OCI-LY3 (cell line): ENCODE results near the gene EMID1.

Experiments
- CTCF ChIP-seq: fragments of 200-600, 300-600 bp; sonication (generic); IDR thresholded peaks from 2 replicates; pipeline ENCODE4 v1.5.1; 2014; ENCODE audit warnings: antibody characterized with exemption, low read length, low read depth
- EZH2phosphoT487 ChIP-seq: fragments of 200-600 bp; shearing (Covaris generic); IDR thresholded peaks from 2 replicates; pipeline ENCODE4 v1.6.1; 2018; ENCODE audit warnings: antibody characterized with exemption, mixed run types, low read depth

GRCh38 chr22:29300807-29301601 is 95.3 kb downstream of the EMID1 start:
- TF ChIP-seq CTCF: no peak
- TF ChIP-seq EZH2phosphoT487: no peak
